NB4 (cell line): ENCODE results near the gene TPR.

Source experiments
- DNase-seq: peaks from one replicate; pipeline ENCODE4 v3.0.0; 2010; ENCODE audit warnings: low read depth
- H3K4me3 ChIP-seq: one replicate; pipeline ENCODE4 v1.5.1; 2011; ENCODE audit warnings: mild to moderate bottlenecking, low read depth, low read length, moderate library complexity
- MYC ChIP-seq: IDR thresholded peaks from 2 replicates; pipeline ENCODE4 v1.6.1; 2011; ENCODE audit warnings: low read depth, low read length
- POLR2A ChIP-seq: IDR thresholded peaks from 2 replicates; pipeline ENCODE4 v1.6.1; 2011; ENCODE audit warnings: mild to moderate bottlenecking; ENCODE audit not compliant: insufficient read length; ENCODE audit errors: extremely low read depth
- TF ChIP-seq, protein P1 (sequence below): IDR thresholded peaks from 2 replicates; pipeline ENCODE4 v1.6.1; 2011; ENCODE audit warnings: low read depth, low read length
- TF ChIP-seq, protein P2 (sequence below): IDR thresholded peaks from one replicate; pipeline ENCODE4 v1.5.1; 2012; ENCODE audit warnings: low read depth, low read length

TPR gene

DNA sequence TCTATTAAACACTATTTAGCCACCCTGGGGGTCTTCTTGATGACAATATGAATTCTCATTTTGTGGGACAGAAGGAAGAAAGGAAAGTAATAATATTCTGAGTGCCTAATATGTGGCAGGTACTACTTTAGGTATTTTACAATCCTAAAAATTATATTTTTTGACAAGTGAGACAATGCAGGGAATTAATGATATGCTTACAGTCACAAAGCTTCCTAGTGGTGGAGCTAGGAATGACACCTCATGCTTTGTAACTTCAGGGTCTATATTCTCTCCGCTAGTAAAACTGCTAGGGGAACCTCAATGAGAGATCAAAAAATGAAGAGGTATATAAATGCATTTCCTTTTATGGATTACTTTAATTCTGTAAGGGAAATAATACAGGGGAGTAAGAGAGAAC lies 44.3 kb downstream of the TPR start:
- H3K4me3 ChIP-seq = no peak overlapping the region
- TF ChIP-seq, protein P1, sequence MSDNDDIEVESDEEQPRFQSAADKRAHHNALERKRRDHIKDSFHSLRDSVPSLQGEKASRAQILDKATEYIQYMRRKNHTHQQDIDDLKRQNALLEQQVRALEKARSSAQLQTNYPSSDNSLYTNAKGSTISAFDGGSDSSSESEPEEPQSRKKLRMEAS = no peak
- TF ChIP-seq POLR2A = no peak
- TF ChIP-seq MYC = no peak
- TF ChIP-seq, protein P2, sequence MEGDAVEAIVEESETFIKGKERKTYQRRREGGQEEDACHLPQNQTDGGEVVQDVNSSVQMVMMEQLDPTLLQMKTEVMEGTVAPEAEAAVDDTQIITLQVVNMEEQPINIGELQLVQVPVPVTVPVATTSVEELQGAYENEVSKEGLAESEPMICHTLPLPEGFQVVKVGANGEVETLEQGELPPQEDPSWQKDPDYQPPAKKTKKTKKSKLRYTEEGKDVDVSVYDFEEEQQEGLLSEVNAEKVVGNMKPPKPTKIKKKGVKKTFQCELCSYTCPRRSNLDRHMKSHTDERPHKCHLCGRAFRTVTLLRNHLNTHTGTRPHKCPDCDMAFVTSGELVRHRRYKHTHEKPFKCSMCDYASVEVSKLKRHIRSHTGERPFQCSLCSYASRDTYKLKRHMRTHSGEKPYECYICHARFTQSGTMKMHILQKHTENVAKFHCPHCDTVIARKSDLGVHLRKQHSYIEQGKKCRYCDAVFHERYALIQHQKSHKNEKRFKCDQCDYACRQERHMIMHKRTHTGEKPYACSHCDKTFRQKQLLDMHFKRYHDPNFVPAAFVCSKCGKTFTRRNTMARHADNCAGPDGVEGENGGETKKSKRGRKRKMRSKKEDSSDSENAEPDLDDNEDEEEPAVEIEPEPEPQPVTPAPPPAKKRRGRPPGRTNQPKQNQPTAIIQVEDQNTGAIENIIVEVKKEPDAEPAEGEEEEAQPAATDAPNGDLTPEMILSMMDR = peak; percentile 25

DNA sequence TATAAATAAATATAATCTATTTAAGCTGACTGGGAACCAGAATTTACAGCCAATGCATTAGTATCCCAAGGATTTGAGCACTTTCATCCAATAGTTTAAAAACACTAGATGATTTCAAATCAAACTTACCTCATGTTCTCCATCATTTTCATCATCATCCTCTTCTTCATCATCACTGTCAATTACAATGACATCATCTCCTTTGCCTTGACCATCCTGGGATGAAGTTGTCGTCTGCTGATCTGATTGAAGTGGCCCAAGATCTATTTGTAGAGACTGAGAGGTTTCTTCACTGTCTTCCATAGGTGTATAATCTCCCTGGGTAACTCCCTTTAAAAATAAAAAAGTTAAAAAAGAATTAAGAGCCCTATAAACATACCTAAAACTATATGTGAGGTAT lies 47.7 kb downstream of the TPR start:
- peak; percentile 1 for DNase-seq
- TF ChIP-seq, protein P1 = no peak
- TF ChIP-seq MYC (no peak), POLR2A (no peak)
- TF ChIP-seq, protein P2 = no peak
- no peak overlapping the region for H3K4me3 ChIP-seq

More for the DNA sequence above, 44.3 kb downstream of the TPR start:
- peak; percentile 5 for DNase-seq

DNA sequence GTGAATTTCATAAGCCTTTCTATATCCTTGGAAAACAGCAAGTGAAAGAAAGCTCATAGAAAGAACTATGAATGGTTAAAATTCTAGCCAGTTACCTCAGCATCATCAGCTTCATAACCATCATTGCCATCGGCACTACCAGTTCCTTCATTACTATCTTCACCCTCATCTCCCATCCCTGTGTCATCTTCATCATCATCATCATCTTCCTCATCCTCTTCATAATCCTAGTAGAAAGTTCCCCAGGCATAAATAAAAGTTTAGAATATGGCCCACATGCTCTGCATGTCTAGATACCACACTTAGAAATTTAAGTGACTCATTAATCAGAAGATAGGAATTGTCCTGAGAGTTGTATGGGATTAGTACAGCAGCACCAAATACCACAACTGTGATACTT lies 49.0 kb downstream of the TPR start:
- TF ChIP-seq, protein P2 = no peak
- TF ChIP-seq, protein P1 = no peak
- TF ChIP-seq MYC (no peak), POLR2A (no peak)
- H3K4me3 ChIP-seq = no peak overlapping the region
- no peak for DNase-seq

DNA sequence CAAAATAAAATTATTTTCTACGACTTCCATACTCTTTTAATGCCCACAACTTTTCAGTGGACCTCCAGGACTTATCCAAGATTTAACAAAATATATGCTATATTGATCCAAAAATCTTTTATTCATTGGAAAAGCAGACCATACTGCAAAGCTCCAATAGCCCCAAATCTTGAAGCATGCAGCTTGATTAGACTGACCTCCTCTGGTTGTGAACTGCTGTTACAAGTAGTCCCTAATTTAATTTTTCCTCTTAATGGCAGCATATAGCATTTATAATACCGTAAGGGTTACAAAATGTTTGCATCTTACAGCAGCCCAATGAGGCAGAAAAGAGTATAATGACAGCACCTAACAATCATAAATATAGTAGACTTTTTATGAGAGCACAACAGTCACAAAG lies 49.8 kb downstream of the TPR start:
- DNase-seq = peak; percentile 20
- H3K4me3 ChIP-seq = no peak overlapping the region
- TF ChIP-seq, protein P2 = no peak
- no peak for TF ChIP-seq MYC
- no peak for TF ChIP-seq POLR2A
- TF ChIP-seq, protein P1 = no peak

DNA sequence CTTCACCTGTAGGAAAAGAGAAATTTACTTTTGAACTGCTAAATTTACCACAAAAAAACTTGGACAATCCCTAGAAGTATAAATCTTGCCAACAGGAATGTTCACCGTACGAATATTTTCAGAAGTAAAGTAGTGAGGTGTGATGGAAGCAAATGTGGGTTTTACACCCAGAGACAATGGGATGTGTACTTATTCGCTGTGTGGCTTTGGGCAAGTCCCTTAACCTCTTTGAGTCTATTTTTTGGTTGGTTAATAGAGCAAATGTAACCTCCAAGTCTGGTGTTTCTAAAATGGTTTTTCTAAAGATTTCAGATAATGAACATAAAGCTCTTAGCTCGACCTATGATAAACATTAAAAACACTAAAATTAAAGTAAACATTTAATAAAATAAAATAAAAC lies 51.2 kb downstream of the TPR start:
- no peak for DNase-seq
- H3K4me3 ChIP-seq = no peak overlapping the region
- TF ChIP-seq, protein P1 = no peak
- no peak for TF ChIP-seq POLR2A
- TF ChIP-seq MYC = no peak
- TF ChIP-seq, protein P2 = no peak
